Effector memory CD4-positive, alpha-beta T cell (primary cell): ENCODE data around the gene XPA.
"Not testable (repeated sequence)": the region's sequence is repeated elsewhere in the genome, so short reads cannot be mapped to it uniquely, and the experiment has no call there.

ENCODE experiments used
- DNase-seq, 3 donors: peaks; one replicate each; pipeline ENCODE4 v3.0.0-alpha.2; 2020
- H3K27ac ChIP-seq: 2 replicates; pipeline ENCODE4 v1.7.0; 2013; ENCODE audit warnings: mild to moderate bottlenecking, low read length, moderate library complexity; ENCODE audit not compliant: insufficient read depth, poor library complexity, severe bottlenecking
- H3K27me3 ChIP-seq: replicated peaks from 2 replicates; pipeline ENCODE4 v1.7.0; 2013; ENCODE audit warnings: mild to moderate bottlenecking, low read length; ENCODE audit not compliant: insufficient read depth, control insufficient read depth, poor library complexity, severe bottlenecking
- H3K36me3 ChIP-seq: 2 replicates; pipeline ENCODE4 v1.7.0; 2013; ENCODE audit warnings: mild to moderate bottlenecking, low read length, moderate library complexity; ENCODE audit not compliant: control insufficient read depth, insufficient read depth
- H3K4me1 ChIP-seq: 2 replicates; pipeline ENCODE4 v1.7.0; 2013; ENCODE audit warnings: low read length, mild to moderate bottlenecking; ENCODE audit not compliant: control insufficient read depth, insufficient read depth, poor library complexity, severe bottlenecking
- H3K4me3 ChIP-seq: 2 replicates; pipeline ENCODE4 v1.7.0; 2013; ENCODE audit warnings: low read length, low read depth, mild to moderate bottlenecking; ENCODE audit not compliant: insufficient read depth, poor library complexity, severe bottlenecking
- H3K9me3 ChIP-seq: 2 replicates; pipeline ENCODE4 v1.7.0; 2013; ENCODE audit warnings: mild to moderate bottlenecking, low read length, moderate library complexity; ENCODE audit not compliant: control insufficient read depth
- total RNA-seq, 3 donors: gene quantifications; one replicate each; lab custom pipeline; 2026; lab: John Stamatoyannopoulos, UW

The XPA gene
- 19.2 to 31.6 (median 25.0) reads per million in 3 donors for total RNA-seq

- no peaks in the 10 kb centered on the region for H3K36me3 ChIP-seq
- peak within 1 kb of the TSS; percentile 63 for H3K27ac ChIP-seq
- peak; percentile 93 to 96 (median 96) for DNase-seq
- H3K4me3 ChIP-seq = peak within 1 kb of the TSS; percentile 70
- H3K4me1 ChIP-seq = peaks cover 28% of the 10 kb centered on the region
- H3K27me3 ChIP-seq = no peaks in the 10 kb centered on the region
- no peaks in the 10 kb centered on the region for H3K9me3 ChIP-seq
Measured at GRCh38 chr9:97696803-97697601, at the start of gene XPA. Gene XPA (minus strand): TSS chr9:97697340. CDS start chr9:97697292, 48 bp downstream.

GRCh38 chr9:97744710-97745708, 47.9 kb upstream of the XPA start:
- H3K27me3 ChIP-seq = peaks cover 6% of the 10 kb centered on the region
- H3K4me3 ChIP-seq = no peak overlapping the region
- H3K9me3 ChIP-seq = peaks cover 5% of the 10 kb centered on the region
- H3K4me1 ChIP-seq = peaks cover 8% of the 10 kb centered on the region
- no peak for DNase-seq
- H3K36me3 ChIP-seq = no peaks in the 10 kb centered on the region
- no peak overlapping the region for H3K27ac ChIP-seq

DNA sequence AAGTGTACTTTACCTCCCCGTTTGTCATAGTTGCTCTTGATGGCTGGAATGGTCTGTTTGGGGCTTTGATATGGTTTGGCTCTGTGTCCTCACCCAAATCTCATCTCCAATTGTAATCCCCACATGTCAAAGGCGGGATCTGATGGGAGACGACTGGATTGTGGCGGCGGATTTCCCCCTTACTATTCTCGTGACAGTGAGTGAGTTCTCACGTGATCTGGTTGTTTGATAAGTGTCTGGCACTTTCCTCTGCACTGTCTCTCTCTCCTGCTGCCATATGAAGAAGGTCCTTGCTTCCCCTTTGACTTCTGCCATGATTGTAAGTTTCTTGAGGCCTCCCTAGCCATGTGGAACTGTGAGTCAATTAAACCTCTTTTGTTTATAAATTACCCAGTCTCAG, 46.9 kb upstream of the XPA start:
- not testable (repeated sequence) for H3K36me3 ChIP-seq, H3K9me3 ChIP-seq, H3K27ac ChIP-seq, H3K27me3 ChIP-seq, H3K4me1 ChIP-seq, H3K4me3 ChIP-seq, DNase-seq

DNA sequence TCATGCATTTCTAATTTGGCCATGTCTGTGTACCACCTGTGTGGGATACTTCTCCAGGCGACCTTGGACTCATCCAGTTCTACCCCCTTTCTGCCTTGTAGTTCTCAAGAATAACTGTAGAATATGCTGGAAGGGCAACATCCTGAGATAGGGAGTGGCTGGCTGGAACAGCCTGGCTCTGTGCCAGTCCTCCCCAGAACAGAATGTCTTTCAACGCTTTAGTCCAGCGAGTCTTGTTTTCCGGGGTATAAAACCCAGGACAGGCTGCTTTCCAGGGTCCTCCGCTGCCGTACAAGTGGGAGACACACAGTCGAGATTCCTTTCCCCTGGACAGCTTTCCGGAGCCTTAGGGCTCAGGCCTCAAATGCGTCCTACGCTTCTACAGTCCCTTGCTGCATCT, 45.4 kb upstream of the XPA start:
- no peak for DNase-seq
- Histone ChIP-seq H3K27me3 (peaks cover 9% of the 10 kb centered on the region), H3K36me3 (no peaks in the 10 kb centered on the region), H3K9me3 (peaks cover 5% of the 10 kb centered on the region), H3K27ac (no peak overlapping the region), H3K4me3 (no peak overlapping the region), H3K4me1 (peaks cover 8% of the 10 kb centered on the region)

- no peak for DNase-seq
- Histone ChIP-seq H3K27ac (no peak overlapping the region), H3K27me3 (peaks cover 9% of the 10 kb centered on the region), H3K9me3 (peaks cover 5% of the 10 kb centered on the region), H3K4me1 (peaks cover 8% of the 10 kb centered on the region), H3K36me3 (no peaks in the 10 kb centered on the region), H3K4me3 (no peak overlapping the region)
Measured at GRCh38 chr9:97741947-97742346, 44.8 kb upstream of the XPA start.

- H3K27me3 ChIP-seq = peaks cover 9% of the 10 kb centered on the region
- H3K4me3 ChIP-seq = peak overlapping the region; percentile 20
- DNase-seq = peak in 1 of 3 donors; percentile 2
- H3K4me1 ChIP-seq = peaks cover 8% of the 10 kb centered on the region
- H3K9me3 ChIP-seq = peaks cover 5% of the 10 kb centered on the region
- H3K36me3 ChIP-seq = no peaks in the 10 kb centered on the region
- no peak overlapping the region for H3K27ac ChIP-seq
Measured at GRCh38 chr9:97740848-97741821, 44.0 kb upstream of the XPA start.

- no peak for DNase-seq
- peaks cover 9% of the 10 kb centered on the region for H3K27me3 ChIP-seq
- H3K4me1 ChIP-seq = peaks cover 8% of the 10 kb centered on the region
- no peaks in the 10 kb centered on the region for H3K36me3 ChIP-seq
- peaks cover 3% of the 10 kb centered on the region for H3K9me3 ChIP-seq
- H3K4me3 ChIP-seq = no peak overlapping the region
- H3K27ac ChIP-seq = no peak overlapping the region
Measured at GRCh38 chr9:97737429-97737828, 40.3 kb upstream of the XPA start.

- H3K9me3 ChIP-seq = no peaks in the 10 kb centered on the region
Measured at GRCh38 chr9:97735070-97735600, 38.0 kb upstream of the XPA start.

DNA sequence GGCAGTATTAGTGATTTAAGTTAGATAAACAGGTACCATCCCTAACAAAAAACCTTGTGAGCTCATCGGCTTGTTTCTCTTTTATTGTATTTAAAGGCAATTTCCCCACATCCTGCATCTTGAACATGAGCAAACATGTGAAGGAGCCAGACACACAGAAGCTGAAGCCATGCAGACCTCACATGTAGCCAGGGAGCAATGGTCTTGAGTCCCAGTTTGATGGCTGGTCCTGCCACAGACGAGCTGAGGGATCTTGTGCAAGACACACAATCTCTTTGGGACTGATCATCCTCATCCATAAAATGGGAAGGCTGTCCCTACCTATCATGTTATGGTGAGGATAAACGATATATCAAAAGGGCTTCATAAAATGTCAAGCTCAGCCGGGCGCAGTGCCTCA, 29.6 kb upstream of the XPA start:
- H3K9me3 ChIP-seq = no peaks in the 10 kb centered on the region
- no peak for DNase-seq
- no peaks in the 10 kb centered on the region for H3K4me1 ChIP-seq
- no peaks in the 10 kb centered on the region for H3K36me3 ChIP-seq
- peaks cover 4% of the 10 kb centered on the region for H3K27me3 ChIP-seq
- H3K27ac ChIP-seq = no peak overlapping the region
- H3K4me3 ChIP-seq = no peak overlapping the region

More at GRCh38 chr9:97735070-97735600, 38.0 kb upstream of the XPA start:
- DNase-seq = no peak
- no peaks in the 10 kb centered on the region for H3K4me1 ChIP-seq
- no peaks in the 10 kb centered on the region for H3K36me3 ChIP-seq
- no peak overlapping the region for H3K27ac ChIP-seq
- peaks cover 4% of the 10 kb centered on the region for H3K27me3 ChIP-seq
- no peak overlapping the region for H3K4me3 ChIP-seq
